CD4-positive, alpha-beta T cell treated with Interleukin-21 for 1 hour (primary cell): Measurements from ENCODE around the gene LY6G6C.

Experiments
- DNase-seq: peaks from one replicate; pipeline ENCODE4 v3.0.0-alpha.2; 2020

LY6G6C gene

DNA sequence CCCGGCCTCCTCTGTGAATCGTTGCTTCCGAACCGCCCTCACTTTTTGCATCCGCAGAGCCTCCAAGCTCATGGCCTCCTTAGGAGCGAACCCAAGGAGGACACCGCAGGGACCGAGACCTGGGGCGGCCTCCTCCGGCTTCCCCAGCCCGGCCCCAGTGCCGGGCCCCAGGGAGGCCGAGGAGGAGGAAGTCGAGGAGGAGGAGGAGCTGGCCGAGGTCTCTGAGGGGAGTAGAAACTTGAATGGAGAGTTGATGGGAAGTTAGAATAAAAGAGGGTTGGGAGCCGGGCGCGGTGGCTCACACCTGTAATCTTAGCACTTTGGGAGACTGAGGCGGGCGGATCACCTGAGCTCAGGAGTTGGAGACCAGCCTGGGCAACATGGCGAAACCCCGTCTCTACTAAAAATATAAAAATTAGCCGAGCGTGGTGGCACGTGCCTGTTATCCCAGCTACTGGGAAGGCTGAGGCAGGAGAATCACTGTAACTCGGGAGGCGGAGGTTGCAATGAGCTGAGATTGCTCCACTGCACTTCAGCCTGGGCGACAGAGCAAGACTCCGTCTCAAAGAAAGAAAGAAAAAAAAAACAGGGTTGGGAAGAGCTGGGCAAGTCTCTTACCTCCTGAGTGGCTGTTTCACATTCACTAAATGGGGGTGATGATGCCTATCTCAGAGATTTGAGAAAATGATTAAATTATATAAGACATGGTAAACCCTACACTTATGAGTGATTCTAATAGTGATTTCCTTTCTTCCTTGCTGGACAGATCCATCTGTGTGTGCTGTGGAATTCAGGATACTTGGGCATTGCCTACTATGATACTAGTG is 19.1 kb upstream of the LY6G6C start:
- no peak for DNase-seq

DNA sequence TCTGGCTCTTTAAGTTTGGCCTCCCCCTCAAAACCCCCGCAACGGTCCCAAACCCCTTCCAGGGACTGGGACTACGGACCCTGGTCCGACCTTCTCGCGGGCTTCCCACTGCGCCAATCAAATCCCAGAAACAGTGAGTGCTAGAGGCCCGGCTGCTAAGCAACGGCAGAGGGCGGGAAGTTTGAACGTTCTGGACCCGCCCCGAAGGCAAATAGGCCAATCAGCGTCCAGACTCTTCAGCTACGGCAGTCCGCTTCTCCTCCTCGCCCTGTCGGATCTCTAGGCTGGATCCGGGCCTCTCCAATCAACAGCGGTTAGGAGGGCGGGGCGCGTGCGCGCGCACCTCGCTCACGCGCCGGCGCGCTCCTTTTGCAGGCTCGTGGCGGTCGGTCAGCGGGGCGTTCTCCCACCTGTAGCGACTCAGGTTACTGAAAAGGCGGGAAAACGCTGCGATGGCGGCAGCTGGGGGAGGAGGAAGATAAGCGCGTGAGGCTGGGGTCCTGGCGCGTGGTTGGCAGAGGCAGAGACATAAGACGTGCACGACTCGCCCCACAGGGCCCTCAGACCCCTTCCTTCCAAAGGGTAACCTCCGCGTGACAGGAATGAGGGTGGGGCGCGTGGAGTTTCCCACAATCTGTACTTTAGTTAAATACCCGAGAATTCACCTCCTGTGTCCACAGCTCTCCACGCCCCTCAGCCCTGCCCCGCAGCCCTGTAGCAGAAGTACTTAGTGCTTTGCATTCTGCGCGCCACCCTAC is 18.3 kb upstream of the LY6G6C start, which contains the start of gene MSH5:
TSS of gene MSH5 (plus strand) at position 367 of the 758 bp plus-strand sequence. CDS start 462 bp downstream, outside the sequence.
- peak; percentile 97 for DNase-seq

DNA sequence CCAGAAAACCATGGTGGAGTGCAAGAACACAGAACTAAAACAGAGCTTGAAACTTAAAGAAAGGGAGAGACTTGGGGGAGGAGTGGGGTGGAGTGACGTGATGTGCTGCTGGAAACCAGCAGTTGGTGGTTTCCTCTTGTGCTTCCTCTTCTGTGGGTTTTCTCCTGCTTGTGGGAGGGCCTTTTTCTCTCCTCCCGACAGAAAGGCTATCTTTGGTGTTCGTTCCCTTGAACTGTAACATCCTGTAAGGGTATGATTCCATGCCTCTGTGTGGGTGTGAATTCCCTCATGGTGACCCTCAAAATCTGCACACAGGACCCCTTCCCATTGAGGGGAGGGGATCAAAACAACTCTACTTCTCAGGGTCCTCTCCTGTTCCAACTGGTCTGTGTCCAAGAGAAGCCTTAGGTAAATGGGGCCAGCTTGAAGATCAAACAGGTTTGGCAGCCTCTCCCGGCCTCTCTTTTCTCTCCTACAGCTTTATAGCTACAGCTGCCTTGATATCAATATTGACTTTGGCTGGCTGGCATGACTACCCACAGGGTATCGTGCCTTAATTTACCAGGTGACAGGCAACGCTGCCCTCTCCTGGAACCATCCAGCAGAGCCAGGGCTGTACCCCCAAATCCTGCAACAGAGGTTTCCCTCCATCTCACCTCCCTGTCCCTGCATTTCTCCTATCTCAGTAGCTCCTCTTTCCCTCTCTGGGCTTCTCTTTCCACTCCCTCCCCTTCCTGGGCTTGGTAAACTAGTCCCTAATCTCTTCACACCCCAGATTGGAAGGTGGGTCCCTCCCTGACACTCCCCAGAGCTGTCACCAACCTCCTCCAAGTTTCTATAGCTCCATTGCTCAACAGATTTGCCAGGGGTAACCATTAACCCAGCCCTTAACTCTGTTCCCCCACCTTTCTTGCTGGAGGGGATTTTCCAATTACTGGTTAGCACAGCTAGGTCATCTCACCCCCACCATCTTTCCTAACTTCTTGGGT is 16.7 kb upstream of the LY6G6C start:
- DNase-seq, result peak; percentile 84

DNA sequence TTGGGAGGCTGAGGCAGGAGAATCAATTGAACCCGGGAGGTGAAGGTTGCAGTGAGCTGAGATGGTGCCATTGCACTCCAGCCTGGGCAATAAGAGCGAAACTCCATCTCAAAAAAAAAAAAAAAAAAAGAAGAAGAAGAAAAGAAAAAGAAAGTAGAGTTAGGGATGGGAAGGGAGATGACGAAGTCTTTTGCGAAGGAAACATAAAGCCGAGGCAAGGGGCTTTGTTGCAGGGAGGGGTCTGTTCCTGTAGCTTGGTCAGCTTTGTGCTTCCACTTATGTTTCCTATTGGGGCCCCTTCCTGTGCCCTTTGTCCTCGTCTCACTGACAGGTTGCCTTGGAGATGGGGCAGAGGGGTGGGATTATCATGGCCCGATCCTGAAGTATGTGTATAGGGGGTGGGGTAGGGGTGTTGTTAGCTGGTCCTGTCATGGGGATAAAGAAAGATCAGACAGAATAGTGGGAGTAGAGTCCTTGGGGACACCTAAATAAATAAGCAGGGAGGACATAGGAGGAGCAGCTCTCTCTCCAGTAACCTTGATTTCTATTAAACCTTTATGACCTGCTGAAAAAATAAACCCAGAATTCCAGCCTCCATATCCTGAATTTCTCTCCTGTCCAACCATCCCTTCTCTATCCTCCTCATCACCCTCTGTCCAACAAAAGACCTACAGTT is 15.9 kb upstream of the LY6G6C start:
- DNase-seq, result peak; percentile 42

DNA sequence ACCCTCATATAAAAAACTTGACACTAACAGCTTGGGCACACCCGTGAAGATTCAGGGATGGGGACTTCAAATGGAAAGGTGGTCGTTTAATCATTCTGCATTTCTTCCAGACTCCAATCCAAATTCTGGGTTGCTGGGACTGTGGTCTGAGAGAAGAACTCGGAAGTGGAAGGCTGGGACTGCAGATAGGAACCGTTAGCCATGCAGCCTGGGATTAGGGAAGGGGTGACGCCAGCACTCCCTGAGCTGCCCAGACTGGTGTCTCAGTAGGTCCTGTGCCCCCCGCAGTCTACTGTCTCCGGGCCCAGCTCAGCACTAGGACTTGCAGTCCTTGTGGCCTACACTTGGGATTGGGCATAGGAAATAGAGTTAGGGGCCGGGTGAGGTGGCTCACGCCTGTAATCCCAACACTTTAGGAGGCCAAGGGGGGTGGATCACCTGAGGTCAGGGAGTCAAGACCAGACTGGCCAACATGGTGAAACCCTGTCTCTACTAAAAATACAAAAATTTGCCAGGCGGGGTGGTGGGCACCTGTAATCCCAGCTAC is 15.3 kb upstream of the LY6G6C start:
- no peak for DNase-seq

DNA sequence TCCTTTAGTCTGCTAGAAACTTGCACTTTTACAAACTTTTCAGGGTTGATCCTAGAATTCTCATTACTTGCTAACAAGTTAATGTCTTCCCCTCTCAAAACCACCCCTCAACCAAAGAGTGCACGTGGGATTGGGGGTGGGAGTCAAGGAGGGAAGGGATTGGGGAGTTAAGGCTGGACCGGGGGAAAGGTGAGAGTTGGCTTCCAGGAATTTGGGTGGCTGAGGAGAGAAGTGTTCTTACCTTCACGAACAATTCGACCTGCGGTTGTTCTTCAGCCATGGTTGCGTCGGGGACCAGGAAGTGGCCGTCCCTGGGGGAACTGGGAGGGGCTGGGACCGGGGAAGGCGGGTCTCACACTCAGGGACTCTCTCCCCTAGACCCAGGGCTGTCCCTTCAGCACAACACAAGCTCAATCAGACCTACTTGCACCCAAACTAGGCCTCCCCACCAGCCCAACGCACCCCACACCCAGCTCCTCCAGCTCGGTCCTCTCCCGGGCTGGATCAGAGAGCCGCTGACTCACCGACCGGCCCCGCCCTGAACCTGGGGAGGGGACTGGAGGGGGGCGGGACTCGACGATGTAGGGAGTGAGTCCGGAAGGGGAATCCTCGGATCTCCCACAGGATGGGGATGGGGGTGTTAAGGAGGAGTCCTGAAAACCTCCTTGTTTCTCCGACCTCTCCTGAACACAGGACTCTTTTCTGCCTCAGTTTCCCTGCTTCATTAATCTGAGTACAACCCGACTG is 14.6 kb upstream of the LY6G6C start, which contains the start of gene CLIC1:
TSS of gene CLIC1 (minus strand) at position 510 of the 747 bp plus-strand sequence. CDS start at position 280, 230 bp downstream.
- DNase-seq, result peak; percentile 81

DNA sequence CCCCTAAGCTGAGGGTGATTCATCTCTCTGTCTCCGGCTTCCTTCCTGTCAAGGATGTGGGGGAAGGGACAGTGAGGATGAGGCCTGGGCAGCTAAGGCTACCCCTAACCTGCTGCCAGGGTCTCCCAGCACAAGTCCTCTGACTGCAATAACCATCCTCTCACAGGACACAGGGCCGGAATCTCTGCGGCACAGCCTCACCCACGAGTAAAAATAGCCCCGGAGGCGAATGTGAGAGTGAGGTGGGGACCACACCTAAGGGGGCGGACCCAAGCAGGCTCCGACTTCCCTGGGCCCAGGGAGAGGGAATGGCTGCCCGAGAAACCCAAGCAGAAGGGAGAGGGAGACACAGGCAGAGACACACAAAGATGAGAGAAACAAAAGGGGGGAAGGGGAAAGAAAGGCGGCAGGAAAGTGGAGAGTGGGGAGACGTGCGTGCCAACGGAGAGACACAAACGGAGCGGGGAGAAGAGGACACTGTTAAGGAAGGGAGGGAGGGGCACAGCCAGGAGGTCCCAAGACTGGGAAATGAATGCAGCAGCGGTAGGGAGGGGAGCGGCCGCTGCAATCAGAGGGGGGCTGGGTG is 13.4 kb upstream of the LY6G6C start:
- DNase-seq, result peak; percentile 82

DNA sequence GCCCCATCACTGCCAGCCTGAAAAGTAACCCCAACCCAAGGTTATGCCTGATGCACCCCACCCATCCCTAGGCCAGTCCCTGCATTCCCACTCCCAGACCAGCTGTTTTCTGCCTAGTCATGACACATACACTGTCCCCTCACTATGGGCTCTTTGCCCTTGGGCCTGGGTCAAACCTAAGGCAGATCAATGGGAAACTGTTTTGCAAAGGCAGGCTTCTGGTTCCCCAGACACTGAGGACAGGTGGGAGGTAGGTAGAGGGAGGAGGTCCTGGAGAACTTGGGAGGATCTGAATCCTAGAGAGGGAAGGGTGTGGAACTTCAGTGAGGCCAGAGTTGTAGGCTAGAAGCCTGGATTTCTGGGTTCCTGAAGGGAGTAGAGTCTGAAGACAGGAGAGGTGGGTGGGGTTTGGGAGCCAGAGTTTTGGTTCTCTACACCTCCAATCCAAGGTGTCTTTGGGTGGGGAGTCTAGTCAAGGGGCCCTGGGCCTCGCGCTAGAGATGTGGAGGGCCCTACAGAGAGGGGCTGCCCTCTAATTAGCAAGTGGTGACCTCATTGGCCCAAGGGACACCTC is 12.8 kb upstream of the LY6G6C start:
- DNase-seq, result no peak

DNA sequence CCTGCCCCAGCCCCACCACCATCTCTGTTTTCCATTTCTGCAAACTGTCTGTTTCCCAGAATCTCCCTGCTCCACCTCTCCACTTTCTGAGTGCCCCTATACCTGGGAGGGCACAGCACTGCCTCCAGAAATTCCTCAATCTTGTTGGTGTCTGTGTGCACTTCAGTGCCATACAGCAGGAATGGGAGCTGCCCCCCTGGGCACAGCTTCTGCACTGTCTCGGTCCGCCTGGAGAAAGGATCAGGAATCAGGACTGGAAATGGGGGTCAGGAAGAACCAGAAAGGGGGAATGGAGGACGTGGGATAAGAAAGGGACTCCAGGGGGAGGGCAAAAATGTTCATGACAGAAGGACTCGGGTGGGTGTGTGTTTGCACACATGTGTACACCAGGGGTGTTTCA is 12.2 kb upstream of the LY6G6C start:
- DNase-seq, result no peak

DNA sequence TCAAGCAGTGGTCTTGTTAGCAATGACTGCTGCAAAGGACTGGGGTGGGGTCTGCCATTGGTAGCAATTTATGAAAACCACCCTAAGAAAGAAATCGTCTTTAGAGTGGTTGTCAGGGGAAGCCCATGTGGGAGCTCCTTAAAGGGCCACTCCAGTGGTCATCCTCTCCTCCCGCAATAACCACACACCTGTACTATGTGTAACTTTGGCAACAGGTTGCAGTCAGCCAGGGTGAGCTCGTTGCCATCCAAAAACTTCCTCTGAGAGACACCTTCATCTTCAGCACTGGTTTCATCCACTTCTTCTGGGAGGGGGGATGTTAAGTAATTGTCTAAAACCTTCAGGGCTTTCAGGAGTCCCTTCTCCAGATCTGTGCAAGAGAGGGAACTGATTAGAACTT is 10.5 kb upstream of the LY6G6C start:
- DNase-seq, result no peak

DNA sequence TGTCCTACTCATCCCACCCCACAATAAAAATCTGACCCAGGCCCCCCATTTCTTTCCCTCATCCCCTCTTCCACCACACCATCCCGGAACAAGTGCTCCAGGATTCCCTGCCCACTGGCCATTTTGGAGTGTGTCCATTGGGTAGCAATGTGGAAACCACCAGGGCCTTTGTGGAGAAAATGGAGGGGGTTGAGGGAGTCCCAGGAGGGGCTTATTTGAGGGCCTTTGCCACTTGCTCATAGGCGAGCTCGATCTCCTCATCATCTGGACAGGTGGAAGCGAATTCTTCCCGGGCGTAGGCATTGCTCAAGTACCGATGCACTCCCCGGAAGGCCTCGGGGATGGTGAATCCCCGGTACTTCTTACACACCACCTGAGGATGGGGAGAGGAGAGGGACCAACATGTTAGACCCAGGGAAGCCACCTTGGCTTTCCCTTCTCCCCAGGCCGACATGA is 9.1 kb upstream of the LY6G6C start:
- no peak for DNase-seq

DNA sequence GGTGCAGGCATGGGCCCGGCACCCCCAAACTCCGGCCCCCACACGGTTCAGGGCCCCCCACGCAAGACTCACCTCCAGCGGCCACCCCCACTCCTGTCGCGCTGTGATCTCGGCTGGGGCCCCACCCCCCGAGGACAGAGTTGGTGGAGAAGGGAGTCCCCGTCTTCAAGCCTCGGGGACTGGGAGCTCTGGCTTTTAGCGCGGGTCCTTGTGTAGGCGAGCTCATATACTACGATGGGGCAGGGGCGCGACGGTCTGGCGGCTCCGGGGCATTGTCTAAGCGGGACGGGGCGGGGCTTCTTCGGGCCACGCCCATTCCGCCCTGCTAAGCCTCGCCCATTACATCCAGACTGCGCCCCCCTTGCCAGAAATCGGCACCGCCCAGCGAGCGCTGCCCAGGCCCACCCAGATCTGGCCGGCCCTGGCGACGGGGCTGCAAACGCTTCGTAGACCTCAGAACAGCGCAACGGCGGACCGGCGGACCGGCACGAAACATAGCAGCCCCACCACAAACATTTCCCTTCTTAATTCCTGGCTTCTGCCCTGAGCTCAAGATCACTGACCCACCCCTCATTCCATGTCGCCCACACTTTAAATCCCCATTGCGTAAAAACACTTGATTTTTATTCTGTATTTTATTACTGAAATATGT is 8.6 kb upstream of the LY6G6C start:
- peak; percentile 74 for DNase-seq

DNA sequence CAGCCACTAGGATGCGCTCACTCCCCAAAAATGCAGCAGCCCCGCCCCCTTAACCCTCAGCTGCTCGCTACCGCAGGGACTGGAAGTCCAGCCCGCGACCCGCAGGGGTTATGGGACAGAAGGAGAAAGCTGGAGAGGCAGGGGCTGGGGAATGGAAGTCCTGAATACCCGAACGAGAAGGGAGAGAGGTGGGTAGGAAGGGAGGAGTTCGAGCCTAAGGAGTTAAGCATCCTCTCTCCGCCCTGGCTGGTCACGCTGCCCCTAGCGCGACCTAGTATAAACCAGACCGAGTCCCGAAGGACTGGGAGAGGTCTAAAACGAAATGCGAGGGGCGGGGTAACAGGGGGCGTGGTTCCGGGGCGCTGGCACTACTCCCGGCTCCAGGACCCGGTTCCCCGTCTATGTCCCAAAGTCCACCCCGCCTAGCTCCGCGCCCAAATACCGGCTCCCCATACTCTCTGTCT is 8.0 kb upstream of the LY6G6C start:
- DNase-seq, result peak; percentile 82

DNA sequence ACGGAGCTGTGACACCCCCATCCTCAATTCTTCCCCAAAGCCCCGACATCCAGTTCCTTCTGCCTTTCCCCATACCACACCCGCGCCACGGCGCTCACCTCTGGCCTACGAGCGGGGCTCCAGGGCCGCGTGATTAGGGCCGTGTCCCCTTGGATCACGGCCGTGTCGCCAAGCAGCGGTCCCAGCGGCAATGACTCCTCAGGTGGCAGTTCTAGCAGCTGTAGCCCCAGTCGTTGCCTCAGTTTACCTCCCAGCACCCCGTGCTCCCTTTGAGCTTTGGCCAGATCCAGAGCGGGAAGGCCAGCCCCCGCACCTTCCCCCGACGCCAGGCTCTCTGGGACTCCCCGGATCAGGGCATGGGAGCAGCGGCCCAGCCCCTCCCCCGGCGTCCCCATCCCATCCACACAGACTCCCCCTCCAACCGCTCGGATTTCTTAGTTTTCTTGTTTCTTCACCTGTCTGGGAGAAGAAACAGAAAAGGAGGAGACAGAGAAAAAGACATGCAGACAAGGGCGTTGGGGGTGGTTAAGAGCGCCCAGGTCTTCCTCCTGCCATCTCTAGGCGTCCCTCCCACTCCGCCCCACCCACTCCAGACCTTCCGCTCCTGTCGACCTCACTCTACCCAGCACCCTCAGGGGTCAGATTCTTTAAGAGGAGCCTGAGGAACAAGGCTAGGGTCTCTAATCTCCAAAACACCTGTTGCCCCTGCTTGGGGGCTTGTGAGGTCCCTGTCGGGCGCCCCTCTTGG is 7.4 kb upstream of the LY6G6C start, which contains the start of gene DDAH2:
TSS of gene DDAH2 (minus strand) at position 533 of the 748 bp plus-strand sequence. CDS start at position 395, 138 bp downstream.
- no peak for DNase-seq

DNA sequence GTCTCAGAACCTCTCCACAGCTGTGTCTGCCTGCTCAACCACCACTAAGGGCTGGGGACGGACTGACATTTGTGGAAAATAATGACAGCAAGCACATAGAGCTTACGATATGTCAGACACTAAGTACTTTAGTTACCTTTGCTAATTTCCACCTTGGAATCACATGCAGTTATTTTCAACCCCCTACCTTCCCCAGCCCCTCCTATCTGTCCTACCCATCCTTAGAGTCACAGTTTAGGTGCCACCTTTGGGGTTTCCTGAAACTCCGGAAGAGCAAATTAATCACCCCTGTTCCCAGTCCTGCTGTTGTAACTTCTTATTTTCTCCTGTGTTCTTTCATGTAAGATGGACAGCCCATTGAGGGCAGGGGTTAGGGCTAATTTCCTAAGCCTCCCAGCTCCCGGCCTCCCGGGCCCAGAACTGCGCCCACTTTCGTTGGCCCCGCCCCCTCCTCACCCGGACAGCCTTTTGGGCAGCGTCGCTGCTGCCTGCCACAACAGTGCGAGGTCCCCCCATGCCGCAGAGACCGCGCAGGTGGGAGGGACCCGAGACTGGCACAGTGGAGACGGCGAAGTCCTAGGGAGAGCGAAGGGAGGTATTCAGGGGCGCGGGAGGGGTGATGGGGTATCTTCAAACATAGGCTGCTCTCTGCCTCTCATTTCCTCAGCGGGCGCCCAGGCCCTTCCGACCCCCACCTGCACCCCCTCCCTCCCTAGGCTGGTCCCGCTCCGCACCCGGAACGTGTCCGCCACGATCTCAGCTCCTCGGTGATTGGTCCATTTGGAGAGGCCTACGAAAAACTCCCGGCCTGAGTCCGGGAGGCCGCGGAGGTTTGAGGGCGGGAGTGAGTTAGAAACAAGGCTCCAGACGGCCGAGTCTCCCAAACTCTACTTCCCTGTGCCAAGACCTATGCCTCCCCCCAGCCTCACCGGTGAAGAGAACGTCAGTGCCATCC is 6.4 kb upstream of the LY6G6C start:
- peak; percentile 28 for DNase-seq

DNA sequence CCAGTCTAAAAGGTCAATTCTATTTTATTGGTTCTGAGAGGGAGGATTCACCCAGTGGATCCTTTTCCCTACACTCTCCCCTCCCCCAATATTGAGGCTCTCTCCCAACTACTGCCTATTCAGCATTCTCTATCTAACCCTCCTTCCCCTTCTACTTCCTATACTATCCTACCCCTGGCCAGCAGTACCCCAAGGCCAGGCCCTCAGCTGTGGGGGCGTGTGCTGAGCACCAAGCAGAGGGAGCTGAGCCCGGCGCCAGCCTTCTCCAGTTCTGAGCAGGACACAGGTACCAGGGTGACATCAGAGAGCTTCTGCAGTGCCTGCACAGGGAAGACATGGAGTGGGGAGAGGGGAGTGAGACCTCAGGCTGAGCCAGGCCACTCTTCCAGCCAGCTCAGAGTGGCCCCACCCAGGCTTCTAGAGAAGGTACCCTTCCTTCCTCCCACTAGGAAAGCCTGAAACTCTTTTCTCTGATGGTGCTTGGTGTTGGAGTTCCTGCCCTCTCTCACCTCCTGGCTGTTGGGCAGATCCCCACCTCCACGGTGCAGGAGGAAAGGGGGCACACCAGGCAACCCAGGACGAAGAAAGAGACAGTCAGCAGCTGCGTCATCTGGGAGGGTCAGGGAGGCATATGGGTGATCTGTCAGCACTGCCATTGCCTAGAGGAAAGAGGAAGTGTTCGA is 5.6 kb upstream of the LY6G6C start:
- DNase-seq, result no peak
